MM.1S (cell line): ENCODE data around the gene BPIFB3.

Experiments used
- DNase-seq: peaks from one replicate; pipeline ENCODE4 v3.0.0-alpha.2; 2015
- H2AFZ ChIP-seq: fragments of 300-600 bp; sonication (generic); 2 replicates; pipeline ENCODE4 v1.6.0; 2016; ENCODE audit warnings: antibody characterized with exemption, low read length
- H3F3A ChIP-seq: fragments of 300-600 bp; sonication (generic); 2 replicates; pipeline ENCODE4 v1.6.1; 2016; ENCODE audit warnings: mild to moderate bottlenecking, antibody characterized with exemption, low read length, moderate library complexity, mixed read lengths; ENCODE audit not compliant: insufficient read depth
- H3K27ac ChIP-seq: fragments of 300-600 bp; sonication (generic); 2 replicates; pipeline ENCODE4 v1.5.1; 2016; ENCODE audit warnings: mild to moderate bottlenecking, low read length
- H3K27me3 ChIP-seq: fragments of 300-600 bp; sonication (generic); replicated peaks from 2 replicates; pipeline ENCODE4 v1.6.0; 2016; ENCODE audit warnings: low read length; ENCODE audit not compliant: insufficient read depth
- H3K36me3 ChIP-seq: fragments of 300-600 bp; sonication (generic); replicated peaks from 2 replicates; pipeline ENCODE4 v1.6.1; 2016; ENCODE audit warnings: mild to moderate bottlenecking, low read length, mixed read lengths; ENCODE audit not compliant: insufficient read depth
- H3K4me1 ChIP-seq: fragments of 300-600 bp; sonication (generic); 2 replicates; pipeline ENCODE4 v1.6.1; 2016; ENCODE audit warnings: low read length, mixed read lengths
- H3K4me2 ChIP-seq: fragments of 300-600 bp; sonication (generic); 2 replicates; pipeline ENCODE4 v1.6.0; 2016; ENCODE audit warnings: low read depth, low read length
- H3K4me3 ChIP-seq: fragments of 300-600 bp; sonication (generic); 2 replicates; pipeline ENCODE4 v1.5.1; 2016; ENCODE audit warnings: low read length, mixed read lengths
- H3K79me2 ChIP-seq: fragments of 300-600 bp; sonication (generic); 2 replicates; pipeline ENCODE4 v1.6.1; 2016; ENCODE audit warnings: mixed run types, low read length, mixed read lengths
- H3K9ac ChIP-seq: fragments of 300-600 bp; sonication (generic); 2 replicates; pipeline ENCODE4 v1.6.1; 2016; ENCODE audit warnings: low read length, mixed read lengths
- H3K9me2 ChIP-seq: fragments of 300-600 bp; sonication (generic); replicated peaks from 2 replicates; pipeline ENCODE4 v1.6.1; 2016; ENCODE audit warnings: mild to moderate bottlenecking, low read length, mixed read lengths; ENCODE audit not compliant: insufficient read depth
- H3K9me3 ChIP-seq: fragments of 300-600 bp; sonication (generic); replicated peaks from 2 replicates; pipeline ENCODE4 v1.6.1; 2016; ENCODE audit warnings: mild to moderate bottlenecking, low read length, mixed read lengths; ENCODE audit not compliant: insufficient read depth
- H4K20me1 ChIP-seq: fragments of 300-600 bp; sonication (generic); 2 replicates; pipeline ENCODE4 v1.6.1; 2016; ENCODE audit warnings: mild to moderate bottlenecking, low read length, moderate library complexity, mixed read lengths; ENCODE audit not compliant: insufficient read depth
- EZH2 ChIP-seq: fragments of 300-600 bp; sonication (generic); optimal IDR thresholded peaks from 2 replicates; pipeline ENCODE3; 2017; ENCODE audit warnings: low read depth, mild to moderate bottlenecking, antibody characterized with exemption, low read length, mixed read lengths
- EZH2phosphoT487 ChIP-seq: fragments of 300-600 bp; sonication (generic); IDR thresholded peaks from 2 replicates; pipeline ENCODE4 v1.6.1; 2018; ENCODE audit warnings: antibody characterized with exemption, low read length
- TF ChIP-seq, protein P1 (sequence below): fragments of 300-600 bp; sonication (generic); IDR thresholded peaks from 2 replicates; pipeline ENCODE4 v1.5.1; 2016; ENCODE audit warnings: antibody characterized with exemption, low read length, mixed read lengths

The BPIFB3 gene

DNA sequence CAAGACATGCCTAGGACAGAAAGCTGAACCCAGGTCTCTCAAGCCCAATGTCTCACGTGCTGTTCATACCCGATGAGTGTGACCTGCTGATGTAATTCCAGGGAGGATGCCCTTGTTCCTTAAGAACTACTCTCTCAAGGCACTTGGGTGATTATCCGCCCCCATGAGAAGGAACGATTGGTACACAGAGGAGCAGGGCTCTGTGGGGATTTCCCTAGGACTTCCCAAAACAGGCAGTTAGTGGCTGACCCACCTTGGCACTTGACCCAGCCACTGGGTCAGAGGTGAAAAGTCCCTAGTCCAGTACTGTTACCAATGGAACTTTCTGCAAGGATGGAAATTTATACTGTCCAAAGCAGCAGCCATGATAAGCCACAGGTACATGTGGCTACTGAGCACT is 31.4 kb upstream of the BPIFB3 start:
- TF ChIP-seq, protein P1, sequence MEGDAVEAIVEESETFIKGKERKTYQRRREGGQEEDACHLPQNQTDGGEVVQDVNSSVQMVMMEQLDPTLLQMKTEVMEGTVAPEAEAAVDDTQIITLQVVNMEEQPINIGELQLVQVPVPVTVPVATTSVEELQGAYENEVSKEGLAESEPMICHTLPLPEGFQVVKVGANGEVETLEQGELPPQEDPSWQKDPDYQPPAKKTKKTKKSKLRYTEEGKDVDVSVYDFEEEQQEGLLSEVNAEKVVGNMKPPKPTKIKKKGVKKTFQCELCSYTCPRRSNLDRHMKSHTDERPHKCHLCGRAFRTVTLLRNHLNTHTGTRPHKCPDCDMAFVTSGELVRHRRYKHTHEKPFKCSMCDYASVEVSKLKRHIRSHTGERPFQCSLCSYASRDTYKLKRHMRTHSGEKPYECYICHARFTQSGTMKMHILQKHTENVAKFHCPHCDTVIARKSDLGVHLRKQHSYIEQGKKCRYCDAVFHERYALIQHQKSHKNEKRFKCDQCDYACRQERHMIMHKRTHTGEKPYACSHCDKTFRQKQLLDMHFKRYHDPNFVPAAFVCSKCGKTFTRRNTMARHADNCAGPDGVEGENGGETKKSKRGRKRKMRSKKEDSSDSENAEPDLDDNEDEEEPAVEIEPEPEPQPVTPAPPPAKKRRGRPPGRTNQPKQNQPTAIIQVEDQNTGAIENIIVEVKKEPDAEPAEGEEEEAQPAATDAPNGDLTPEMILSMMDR, result no peak
- no peak overlapping the region for H3K4me2 ChIP-seq

DNA sequence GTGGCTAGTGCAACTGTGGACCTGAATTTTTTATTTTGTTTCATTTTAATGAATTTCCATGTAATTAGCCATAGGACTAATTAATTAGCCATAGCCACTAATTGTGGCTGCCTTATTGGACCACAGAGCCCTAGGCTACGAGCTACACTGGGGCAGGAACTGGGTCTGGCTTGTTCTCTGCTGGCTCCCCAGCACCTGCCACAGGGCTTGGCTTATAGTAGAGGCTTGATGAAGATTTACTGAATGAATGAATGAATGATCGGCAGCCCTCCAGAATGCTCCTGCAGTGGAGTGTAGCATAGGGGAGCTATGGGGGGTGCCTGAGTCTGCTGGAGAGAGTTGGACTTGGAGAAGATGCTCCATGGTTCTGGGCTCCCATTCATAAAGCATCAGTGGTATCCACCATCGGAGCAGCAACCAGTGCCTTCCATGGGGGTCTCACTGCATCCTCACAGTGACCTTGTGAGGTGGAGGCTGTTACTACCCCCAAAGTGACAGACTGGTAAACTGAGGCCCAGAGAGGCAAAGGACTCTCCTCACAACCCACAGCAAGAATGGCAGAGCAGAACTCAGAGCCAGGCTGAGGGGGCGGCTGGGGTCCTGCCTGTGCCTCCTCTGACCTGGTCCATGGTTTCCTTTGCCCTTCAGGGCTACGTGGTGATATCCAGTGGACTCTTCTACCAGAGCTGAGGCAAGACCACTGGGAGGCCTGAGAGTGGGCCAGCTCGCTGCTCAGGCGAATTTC is 30.8 kb upstream of the BPIFB3 start:
- Histone ChIP-seq H3K4me2 (no peak overlapping the region), H3K4me1 (no peaks in the 10 kb centered on the region), H3F3A (no peaks in the 10 kb centered on the region), H3K36me3 (no peaks in the 10 kb centered on the region), H3K4me3 (no peak overlapping the region), H3K9me2 (no peaks in the 10 kb centered on the region), H2AFZ (no peak overlapping the region), H3K27ac (no peak overlapping the region), H4K20me1 (no peaks in the 10 kb centered on the region), H3K27me3 (peaks cover 66% of the 10 kb centered on the region), H3K9ac (no peak overlapping the region), H3K9me3 (no peaks in the 10 kb centered on the region), H3K79me2 (no peaks in the 10 kb centered on the region)
- DNase-seq, result no peak
- TF ChIP-seq EZH2, result no peak

More for the DNA sequence above, 31.4 kb upstream of the BPIFB3 start:
- no peaks in the 10 kb centered on the region for H3F3A ChIP-seq
- H3K9me2 ChIP-seq, result no peaks in the 10 kb centered on the region
- H3K4me1 ChIP-seq, result no peaks in the 10 kb centered on the region
- H3K9me3 ChIP-seq, result no peaks in the 10 kb centered on the region
- H4K20me1 ChIP-seq, result no peaks in the 10 kb centered on the region
- no peak for DNase-seq
- no peak overlapping the region for H3K4me3 ChIP-seq
- no peaks in the 10 kb centered on the region for H3K36me3 ChIP-seq
- H3K27ac ChIP-seq, result no peak overlapping the region
- H3K9ac ChIP-seq, result no peak overlapping the region
- no peak overlapping the region for H2AFZ ChIP-seq
- H3K27me3 ChIP-seq, result peaks cover 70% of the 10 kb centered on the region
- H3K79me2 ChIP-seq, result no peaks in the 10 kb centered on the region

DNA sequence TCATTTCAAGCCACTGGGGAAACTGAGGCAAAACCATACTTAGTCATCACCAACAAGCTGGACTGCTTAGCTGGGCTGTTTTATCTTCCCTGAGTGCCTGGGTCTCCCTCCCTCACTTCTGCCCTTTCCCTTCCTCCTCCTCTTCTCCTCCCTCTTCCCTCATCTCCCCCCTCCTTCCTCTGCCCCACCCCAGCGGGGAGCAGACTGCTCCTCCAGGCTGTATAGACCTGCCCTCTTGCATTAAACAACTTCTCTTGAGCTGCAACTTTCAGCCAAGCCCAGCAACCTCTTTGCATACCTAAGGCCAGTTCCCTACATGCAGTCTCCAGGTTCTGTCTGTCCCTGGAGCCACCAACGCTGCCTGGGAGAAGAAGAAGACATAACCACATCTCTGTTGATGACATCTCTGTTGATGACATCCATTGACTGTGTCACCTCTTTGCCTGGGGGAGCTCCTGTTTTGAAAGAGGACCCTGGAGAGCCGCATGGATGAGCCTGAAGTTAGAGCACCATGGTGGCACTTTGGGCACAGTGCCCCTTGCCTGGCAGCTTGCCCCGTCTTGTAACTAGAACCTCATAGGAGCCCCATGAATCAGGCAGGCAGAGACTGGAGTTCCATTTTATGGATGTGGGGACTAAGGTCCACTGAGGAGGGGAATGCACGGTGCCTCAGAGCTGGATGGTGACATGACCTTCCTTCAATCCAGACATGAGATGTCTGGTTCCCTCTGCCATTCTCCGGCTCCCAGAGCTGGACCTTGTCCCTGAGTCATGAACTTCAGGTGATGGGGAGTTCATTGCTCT is 30.1 kb upstream of the BPIFB3 start:
- Histone ChIP-seq H3K4me1 (no peaks in the 10 kb centered on the region), H3K36me3 (no peaks in the 10 kb centered on the region), H2AFZ (no peak overlapping the region), H3F3A (no peaks in the 10 kb centered on the region), H3K4me2 (no peak overlapping the region), H3K9me3 (no peaks in the 10 kb centered on the region), H3K79me2 (no peaks in the 10 kb centered on the region), H3K4me3 (no peak overlapping the region), H3K27ac (no peak overlapping the region), H3K9me2 (no peaks in the 10 kb centered on the region), H3K9ac (no peak overlapping the region), H4K20me1 (no peaks in the 10 kb centered on the region), H3K27me3 (peaks cover 58% of the 10 kb centered on the region)
- TF ChIP-seq EZH2 (no peak), EZH2phosphoT487 (no peak)
- TF ChIP-seq, protein P1, result no peak
- DNase-seq, result no peak

DNA sequence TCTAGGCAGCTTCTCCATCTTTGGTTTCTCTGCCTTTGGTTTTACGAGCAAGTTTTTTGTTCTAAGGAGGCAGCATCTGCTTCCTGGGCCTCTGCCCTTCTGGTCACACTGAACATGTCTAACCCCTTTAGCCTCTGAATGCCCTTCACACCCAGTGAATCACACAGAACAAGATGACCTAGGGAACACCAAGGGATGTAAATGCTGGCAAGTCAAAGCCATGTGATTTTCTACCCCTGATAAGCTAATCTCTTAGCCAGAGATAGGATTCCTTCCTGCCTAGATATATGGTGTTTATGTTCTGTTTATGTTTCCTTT is 29.5 kb upstream of the BPIFB3 start:
- no peaks in the 10 kb centered on the region for H3F3A ChIP-seq
- peaks cover 54% of the 10 kb centered on the region for H3K27me3 ChIP-seq
- no peaks in the 10 kb centered on the region for H3K36me3 ChIP-seq
- H3K9me2 ChIP-seq, result no peaks in the 10 kb centered on the region
- H4K20me1 ChIP-seq, result no peaks in the 10 kb centered on the region
- H3K9ac ChIP-seq, result no peak overlapping the region
- TF ChIP-seq EZH2phosphoT487 (no peak), EZH2 (no peak)
- TF ChIP-seq, protein P1, result no peak
- no peak overlapping the region for H3K27ac ChIP-seq
- no peaks in the 10 kb centered on the region for H3K9me3 ChIP-seq
- H2AFZ ChIP-seq, result no peak overlapping the region
- H3K4me3 ChIP-seq, result no peak overlapping the region
- H3K79me2 ChIP-seq, result no peaks in the 10 kb centered on the region
- no peaks in the 10 kb centered on the region for H3K4me1 ChIP-seq
- DNase-seq, result no peak
- no peak overlapping the region for H3K4me2 ChIP-seq
